ENCODE measurements around the gene MOCOS.

DNA sequence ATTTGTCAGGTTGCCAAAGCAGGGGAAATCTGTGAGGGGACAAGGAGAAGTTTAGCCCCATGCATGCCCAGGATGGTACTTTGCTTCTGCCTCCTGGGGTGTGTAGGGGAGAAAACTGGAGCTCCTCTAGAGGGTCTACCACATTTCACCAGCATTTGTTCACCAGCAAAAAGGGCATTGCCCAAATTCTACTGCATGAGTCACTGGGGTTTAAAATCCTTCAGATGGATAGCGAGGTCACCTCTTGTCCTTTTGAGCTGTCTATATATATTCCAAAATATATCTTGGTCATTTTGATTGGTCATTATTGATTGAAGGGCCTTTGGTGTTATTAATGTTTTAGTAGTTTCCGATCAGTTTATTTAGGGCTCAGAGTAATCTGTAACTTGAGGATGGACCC is 128.9 kb downstream of the MOCOS start:
- TF ChIP-seq, protein P1, sequence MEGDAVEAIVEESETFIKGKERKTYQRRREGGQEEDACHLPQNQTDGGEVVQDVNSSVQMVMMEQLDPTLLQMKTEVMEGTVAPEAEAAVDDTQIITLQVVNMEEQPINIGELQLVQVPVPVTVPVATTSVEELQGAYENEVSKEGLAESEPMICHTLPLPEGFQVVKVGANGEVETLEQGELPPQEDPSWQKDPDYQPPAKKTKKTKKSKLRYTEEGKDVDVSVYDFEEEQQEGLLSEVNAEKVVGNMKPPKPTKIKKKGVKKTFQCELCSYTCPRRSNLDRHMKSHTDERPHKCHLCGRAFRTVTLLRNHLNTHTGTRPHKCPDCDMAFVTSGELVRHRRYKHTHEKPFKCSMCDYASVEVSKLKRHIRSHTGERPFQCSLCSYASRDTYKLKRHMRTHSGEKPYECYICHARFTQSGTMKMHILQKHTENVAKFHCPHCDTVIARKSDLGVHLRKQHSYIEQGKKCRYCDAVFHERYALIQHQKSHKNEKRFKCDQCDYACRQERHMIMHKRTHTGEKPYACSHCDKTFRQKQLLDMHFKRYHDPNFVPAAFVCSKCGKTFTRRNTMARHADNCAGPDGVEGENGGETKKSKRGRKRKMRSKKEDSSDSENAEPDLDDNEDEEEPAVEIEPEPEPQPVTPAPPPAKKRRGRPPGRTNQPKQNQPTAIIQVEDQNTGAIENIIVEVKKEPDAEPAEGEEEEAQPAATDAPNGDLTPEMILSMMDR (conservative IDR thresholded peaks at IDR 0.05; ENCODE audit: low read depth, low read length): no peak
- TF ChIP-seq EZH2 (IDR thresholded peaks at IDR 0.05; ENCODE audit: low read length, unreplicated experiment) (no peak), EZH2phosphoT487 (IDR thresholded peaks at IDR 0.05; ENCODE audit: borderline replicate concordance, low read length) (no peak)
